HG02642 (cell line): Measurements from ENCODE around the gene IDI1.
"Not testable (repeated sequence)": the region's sequence is repeated elsewhere in the genome, so short reads cannot be mapped to it uniquely, and the experiment has no call there.

Source experiments
- ATAC-seq: cut with Tn5 transposase; IDR thresholded peaks from one replicate; pipeline ENCODE4 v1.9.1; 2021; ENCODE audit warnings: mild to moderate bottlenecking; ENCODE audit not compliant: unreplicated experiment, poor library complexity

Gene IDI1

DNA sequence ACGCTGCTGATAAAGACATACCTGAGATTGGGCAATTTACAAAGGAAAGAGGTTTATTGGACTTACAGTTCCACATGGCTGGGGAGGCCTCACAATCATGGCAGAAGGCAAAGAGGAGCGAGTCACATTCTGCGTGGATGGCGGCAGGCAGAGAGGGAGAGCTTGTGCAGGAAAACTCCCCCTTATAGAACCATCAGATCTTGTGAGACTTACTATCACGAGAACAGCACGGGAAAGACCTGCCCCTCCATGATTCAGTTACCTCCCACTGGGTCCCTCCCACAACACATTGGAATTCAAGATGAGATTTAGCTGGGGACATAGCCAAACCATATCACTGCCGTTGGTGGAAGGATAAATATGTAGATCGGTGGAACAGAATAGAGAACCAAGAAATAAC lies 17.8 kb upstream of the IDI1 start:
- not testable (repeated sequence) for ATAC-seq

DNA sequence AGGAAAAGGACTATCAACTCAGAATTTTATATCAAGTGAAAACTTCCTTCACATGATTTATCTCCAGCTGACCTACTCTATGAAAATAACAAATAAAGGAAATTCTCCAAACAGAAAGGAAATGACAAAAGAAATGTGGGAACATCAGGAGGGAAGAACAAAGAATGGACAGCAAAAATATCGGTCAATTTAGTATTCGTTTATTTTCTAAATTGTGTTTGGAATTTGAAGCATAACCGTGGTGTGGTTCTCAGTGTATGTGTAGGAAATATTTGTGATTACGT lies 16.0 kb upstream of the IDI1 start:
- ATAC-seq: no peak

DNA sequence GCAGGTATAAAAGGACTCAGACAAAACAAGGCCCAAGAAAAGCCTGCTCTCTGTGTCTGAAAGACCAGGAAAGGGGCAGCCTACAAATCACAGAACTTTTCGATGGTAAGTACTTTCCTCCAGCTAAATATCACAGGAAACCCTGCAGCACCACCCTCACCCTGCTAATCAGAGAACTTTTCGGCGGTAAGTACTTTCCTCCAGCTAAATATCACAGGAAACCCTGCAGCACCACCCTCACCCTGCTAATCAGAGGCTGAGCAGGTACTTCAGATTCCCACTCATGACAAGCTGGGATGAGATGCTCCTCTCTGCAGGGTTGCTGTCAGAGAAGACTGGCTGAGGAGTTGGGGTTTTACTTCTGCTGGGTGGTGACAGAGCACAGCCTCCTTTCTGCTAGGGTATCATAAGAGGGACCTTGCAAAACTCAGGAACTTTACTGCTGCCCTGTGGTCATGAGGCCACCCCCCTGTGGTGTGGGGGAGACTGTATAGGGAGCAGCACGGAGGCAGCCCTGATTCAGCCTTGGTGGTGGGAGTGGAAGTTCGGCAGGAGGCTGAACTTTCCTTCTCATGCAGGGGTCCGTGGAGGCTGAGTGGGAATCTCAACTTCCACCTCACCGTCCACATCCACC lies 14.4 kb upstream of the IDI1 start:
- no peak for ATAC-seq

DNA sequence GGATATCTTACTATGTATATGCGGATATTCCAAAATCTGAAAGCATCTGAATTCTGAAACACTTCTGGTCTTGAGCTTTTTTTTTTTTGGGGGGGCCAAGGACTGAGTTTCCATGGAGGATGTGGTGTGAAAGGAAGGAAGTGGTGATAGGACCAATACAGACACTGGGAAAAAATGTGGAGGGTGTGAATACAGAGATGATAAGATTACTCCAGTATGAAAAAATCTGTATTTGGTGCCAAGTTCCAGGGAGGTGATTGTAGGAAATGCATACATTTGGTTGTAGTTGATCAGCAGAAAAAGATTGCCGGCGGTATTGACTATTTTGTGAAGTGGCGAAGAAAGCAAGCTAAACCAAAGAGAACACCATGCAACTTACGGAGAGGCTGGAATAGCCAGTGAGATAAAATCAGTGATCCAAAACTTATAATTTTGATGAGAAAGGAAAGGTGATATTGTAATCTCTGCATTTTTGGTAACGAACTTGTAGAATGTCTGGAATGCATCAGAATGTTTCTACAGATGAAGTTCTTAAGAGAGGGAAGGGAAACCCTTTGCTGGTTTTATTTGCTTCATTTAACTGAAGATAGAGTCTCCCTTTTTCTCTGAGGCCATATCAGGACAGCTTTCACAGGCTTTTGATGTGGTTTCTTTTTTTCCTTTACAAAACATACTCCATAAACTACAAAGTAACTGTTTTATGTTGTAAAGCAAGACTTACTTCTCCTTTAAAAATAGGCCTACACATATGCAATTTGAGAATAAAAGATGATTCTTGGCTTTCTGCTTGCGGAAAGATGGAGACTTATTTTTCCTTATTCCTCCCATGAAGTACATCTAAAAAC lies 13.2 kb upstream of the IDI1 start:
- no peak for ATAC-seq

DNA sequence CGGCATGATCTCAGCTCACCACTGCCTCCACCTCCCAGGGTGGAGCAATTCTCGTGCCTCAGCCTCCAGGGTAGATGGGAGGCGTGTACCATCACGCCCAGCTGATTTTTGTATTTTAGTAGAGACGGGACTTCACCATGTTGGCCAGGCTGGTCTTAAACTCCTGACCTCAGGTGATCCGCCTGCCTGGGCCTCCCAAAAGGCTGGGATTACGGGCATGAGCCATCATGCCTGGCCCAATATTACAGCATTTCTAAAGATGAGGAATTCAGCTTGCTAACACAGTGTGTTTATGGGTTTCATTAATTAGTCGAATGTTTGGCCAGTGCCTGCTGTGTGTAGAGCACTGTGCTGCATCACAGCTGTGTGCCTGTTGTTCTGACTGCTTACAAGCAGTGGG lies 11.0 kb upstream of the IDI1 start:
- no peak for ATAC-seq

DNA sequence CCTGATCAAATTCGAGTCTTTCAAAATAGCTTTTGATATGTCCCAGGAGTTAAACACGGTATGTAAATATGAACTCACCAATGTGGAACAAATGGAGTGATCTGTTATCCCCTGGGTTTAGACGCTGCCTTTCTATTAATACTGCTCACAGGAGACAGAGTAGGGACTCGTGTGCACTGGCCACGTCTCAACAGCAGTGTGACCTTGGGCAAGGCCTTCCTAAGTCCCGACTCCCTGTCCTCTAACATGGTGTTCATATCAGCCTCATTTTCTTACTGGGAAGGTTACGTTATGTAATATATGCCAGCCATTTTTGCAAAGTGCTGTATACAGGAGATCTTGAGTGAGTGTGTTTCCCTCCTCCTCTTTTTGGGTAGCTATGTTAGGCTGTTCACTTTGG lies 9.1 kb upstream of the IDI1 start:
- ATAC-seq: no peak

DNA sequence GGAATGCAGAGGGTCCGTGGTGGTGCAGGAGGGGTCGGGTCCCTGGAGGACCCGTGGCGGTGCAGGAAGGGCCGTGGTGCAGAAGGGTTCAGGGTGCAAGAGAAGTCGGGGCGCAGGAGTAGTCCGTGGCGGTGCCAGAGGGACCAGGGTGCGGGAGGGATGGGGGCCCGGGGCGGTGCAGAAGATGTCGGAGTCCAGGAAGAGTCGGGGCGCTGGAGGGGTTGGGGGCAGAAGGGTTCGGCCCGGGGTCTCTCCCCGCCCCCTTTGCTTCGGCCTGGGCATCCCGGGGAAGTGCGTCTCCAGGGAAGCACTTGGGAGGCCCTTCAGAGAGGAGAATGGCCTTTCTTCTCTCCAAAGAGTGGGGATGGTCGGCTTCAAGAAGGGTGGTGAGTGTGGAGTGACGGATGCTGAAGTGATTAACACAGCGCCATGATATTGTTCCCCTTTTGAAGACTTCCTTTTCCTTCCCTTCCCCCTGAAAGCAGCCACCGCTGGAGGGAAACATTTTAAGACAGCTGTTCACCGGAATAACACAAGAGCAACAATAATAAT lies 8.3 kb upstream of the IDI1 start:
- no peak for ATAC-seq

DNA sequence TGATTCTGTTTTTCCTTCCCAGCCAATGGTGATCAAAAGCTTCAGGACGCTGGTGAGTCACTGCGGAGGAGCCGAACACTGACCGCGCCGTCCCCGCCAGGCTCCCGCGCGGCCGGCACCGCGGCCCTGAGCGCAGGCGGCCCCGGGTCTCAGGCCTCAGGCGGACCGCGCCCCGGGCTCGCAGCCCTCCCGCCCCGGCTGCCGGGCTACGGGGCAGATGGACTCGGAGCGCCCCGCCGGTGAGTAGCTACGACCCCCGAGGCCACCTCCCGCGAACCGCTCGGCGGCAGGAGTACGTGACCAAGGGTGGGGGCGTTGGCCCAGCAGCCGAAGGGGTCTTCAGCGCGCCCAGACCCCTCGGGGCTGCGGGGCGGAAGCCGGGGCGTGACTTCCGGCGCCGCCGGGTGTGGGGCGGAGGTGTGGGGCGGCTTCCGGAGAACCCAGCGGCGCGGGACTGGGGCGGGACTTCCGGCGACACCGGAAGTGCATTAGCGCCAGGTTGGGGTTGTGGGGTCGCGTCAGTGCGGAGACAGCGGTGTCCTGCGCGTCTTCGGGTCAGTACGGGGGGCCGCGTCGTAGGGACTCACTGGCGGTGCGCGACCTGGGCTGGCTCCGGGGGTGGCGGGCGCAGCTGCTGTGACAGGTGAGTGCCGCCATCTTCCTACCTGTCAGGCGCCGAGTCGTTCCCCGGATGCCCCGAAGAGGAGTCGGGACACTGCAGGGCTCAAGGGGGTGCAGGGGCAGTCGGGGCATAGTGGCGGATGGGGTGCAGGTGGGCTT lies 7.6 kb upstream of the IDI1 start, which contains the start of gene WDR37:
Gene WDR37, plus strand, starts transcription at position 60 of the 780 bp plus-strand sequence. CDS start 15,771 bp downstream, outside the sequence.
- peak; percentile 94 for ATAC-seq

DNA sequence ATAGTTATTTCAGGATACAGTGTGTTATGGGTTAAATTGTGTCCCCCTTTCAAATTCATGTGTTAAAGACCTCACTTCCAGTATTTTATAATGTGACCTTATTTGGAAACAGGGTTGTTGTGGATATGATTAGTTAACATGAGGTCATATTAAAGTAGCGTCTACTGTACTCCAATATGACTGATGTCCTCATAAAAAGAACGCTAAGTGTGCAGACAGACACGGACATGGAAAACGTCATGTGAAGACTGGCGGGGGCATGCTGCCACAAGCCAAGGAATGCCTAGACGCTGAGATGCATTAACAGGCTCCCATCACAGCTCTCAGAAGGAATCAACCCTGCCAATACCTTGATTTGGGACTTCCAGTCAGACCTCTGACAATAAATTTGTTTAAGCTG lies 5.8 kb upstream of the IDI1 start:
- ATAC-seq: no peak

DNA sequence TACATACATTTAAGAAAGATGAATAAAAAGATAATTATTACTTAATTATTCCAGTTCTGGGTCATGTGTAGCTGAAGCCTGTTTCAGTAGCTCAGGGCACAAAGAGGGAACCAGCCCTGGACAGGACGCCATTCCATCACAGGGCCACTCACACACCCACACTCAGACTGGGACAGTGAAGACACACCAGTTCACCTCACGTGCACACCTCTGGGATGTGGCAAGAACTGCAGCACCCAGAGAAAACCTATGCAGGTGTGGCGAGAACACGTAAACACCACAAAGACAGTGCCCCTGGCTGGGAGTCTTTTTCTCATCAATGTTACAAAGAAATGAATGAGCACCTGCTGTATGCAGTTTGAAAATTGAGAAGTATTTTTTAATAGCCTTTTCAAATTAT lies 1.6 kb upstream of the IDI1 start:
- no peak for ATAC-seq

DNA sequence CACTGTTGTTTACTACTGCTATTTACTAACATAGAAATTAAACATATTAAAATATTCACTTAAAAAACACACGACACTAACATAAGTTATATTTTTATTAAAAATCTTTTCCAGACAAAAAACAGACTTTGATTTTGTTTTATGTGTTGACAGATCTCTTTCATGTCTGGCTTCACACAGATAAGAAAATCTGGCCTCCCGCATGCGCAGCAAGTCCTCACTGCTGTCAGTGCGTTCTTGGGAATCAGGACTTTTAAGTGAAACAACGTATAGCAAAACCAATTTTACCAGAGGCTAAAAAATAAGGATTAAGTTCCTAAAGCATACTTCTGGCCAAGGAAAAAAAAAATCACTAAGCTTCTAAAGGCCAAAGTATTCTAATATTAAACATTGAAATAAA lies 1.2 kb upstream of the IDI1 start:
- no peak for ATAC-seq

DNA sequence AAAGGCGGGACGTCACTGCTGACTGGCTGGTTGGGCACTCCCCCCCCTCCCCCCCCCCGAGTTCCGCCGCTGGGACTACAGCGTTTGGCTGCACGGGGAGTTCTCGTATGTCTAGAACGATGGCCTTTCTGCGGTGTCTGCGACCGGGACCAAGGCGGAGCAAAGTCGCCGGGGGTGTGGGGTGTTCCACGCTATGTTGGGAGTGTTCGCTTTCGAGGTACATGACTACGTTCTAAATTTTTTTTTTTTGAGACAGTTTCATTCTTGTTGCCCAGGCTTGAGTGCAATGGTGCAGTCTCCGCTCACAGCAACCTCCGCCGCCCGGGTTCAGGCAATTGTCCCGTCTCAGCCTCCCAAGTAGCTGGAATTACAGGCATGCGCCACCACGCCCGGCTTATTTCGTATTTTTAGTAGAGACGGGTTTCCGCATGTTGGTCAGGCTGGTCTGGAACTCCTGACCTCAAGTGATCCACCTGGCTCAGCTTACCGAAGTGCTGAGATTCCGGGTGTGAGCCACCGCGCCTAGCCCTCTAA lies 573 bp upstream of the IDI1 start:
- no peak for ATAC-seq

DNA sequence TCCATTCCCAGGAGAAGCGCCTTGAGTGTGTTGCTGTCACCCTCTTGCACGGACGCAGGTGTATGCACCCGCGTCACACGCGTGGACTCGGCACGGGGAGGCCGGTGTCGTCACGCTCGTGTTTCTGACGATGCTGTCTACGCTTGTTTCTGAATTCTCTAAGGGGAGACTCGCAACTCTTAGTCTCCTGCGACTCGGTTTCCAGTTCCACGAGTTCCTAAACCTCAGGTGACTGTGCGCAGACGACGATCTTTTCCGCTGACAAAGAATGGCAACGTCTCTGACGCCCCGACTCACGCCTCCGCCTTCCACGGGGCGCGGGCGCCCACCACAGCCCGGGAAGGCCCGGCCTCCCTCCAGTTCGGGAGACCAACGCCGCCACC lies 579 bp downstream of the IDI1 start:
- ATAC-seq: peak; percentile 2

DNA sequence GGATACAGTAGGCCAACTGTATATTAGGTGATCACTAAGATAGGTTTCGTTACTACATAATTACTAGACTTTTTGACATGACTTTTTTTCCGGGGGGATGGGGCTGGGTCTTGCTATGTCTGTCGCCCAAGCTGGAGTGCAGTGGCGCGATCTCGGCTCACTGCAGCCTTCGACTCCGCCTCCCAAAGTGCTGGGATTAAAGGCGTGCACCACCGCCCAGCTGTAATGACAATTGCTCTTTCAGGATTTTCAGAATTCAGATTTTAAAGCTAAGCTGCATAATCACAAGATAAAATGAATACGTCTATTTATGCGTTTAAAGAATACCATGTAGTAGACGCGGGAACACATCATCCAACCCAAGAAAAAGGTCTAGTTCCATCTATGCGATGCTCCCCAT lies 982 bp downstream of the IDI1 start:
- no peak for ATAC-seq

DNA sequence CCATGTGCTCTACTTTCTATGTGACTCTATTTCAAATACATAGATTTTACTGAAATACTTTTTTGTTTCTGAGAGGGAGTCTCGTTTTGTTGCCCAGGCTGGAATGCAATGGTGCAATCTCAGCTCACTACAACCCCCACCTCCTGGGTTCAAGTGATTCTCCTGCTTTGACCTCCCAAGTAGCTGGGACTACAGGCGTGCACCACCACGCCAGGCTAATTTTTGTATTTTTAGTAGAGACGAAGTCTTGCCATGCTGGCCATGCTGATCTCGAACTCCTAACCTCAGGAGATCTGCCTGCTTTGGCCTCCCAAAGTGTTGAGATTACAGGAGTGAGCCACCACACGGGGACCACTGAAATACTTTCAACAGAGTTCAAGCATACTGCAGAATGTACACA lies 3.5 kb downstream of the IDI1 start:
- no peak for ATAC-seq

DNA sequence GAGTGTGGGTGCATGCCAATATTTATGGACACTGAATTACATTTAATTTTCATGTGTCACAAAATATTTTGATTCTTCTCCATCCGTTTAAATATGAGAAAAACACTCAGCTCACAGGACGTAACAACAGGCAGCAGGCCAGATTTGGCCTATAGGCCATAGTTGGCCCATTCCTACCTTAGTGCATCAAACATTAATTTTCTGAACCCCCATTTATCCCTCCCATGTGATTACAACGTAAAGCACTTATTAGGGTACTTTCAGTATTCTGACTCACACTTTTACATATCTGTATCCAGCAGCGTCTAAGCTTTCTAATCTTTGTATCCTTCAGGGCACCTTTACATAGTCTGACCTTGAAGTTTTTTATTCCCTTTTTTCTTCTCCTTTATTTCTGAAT lies 4.0 kb downstream of the IDI1 start:
- no peak for ATAC-seq

DNA sequence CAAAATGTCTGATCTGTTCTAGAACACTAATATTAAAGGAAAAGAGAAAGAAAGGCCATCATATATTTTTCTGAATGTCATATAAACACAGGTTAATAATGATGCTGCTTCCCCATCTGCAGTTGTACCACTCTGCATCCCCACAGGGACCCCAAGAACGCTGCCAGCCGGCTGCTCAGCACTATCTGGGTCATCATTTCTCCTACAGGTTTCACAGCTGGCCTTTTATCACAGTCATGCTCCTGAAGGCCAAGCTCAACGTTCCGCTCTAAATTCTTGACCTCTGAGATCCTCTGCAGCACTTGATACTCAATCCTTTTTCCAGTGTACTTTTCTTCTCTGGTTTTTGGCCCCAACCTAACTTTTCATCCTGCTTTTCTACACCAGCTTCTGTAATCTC lies 4.8 kb downstream of the IDI1 start:
- no peak for ATAC-seq

DNA sequence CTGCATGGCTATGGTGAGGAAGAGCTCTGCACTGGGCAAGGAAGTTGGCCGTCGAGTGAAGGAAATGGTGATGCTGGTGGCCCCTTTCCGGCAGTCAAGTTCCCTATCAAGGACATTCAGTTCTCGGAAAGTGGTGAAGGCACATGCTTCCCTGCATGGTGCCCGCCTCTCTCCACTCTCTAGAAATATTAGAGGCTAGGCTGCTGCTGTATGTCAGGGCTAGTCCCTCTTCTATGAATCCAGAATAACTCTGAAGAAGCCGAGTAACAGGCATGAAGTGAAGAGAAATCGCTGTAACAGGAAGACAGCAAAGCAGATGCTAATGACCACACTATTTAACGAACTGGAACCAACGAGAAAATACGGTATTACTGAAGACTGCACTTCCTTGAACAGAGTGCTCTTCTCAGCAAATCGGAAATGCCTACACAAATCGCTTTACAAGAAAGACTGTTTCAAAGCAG lies 5.4 kb downstream of the IDI1 start:
- ATAC-seq: peak; percentile 47

DNA sequence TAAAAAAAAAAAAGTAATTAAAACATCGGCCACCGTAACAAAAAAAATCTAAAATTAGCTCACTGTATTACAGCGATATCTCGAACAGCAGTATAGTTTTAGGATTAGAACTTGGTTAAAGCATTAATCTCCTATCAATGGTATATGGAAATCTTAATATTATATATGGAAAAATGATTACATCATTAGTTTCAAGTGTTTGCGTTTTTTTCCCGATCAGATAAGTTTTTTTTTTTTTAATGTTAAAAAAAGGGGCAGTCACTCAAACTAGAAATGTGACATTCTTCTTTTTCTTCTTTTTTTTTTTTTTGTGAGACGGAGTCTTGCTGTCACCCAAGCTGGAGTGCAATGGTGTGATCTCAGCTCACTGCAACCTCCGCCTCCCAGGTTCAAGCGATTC lies 7.4 kb downstream of the IDI1 start:
- ATAC-seq: no peak

DNA sequence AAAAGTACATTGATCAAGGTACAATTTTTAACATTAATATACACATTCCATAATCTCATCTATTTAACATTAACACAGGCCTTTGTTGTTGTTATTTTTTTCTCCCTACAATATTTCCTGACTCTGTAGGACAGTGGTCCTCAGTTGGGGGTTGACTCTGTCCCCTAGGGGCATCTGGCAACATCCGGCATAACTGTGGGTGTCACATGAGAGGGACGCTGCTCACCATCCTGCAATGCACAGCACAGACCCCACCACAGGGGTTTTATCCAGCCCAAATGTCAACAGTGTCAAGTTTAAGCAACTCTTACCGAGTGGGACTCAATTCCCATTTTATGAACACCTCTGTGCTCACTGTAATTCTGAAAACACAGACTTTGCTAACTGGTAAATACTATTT lies 8.8 kb downstream of the IDI1 start:
- no peak for ATAC-seq

DNA sequence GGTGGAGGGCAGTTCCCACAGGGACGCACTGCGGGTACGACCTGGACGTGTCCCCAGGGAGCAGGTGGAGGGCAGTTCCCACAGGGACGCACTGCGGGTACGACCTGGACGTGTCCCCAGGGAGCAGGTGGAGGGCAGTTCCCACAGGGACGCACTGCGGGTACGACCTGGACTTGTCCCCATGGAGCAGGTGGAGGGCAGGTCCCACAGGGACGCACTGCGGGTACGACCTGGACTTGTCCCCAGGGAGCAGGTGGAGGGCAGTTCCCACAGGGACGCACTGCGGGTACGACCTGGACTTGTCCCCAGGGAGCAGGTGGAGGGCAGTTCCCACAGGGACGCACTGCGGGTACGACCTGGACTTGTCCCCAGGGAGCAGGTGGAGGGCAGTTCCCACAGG lies 10.2 kb downstream of the IDI1 start:
- not testable (repeated sequence) for ATAC-seq
